Activated CD8-positive, alpha-beta T cell treated with anti-CD3 and anti-CD28 coated beads for 36 hours (primary cell): Measurements from ENCODE around the gene FAR1. TPM values are rescaled to one million over a fixed set of nuclear protein-coding genes. Genes with fewer than 3 reads are reported as not detected.

Source experiments
- ATAC-seq: fragments of 200-7000 bp; cut with Tn5 transposase; one replicate; pipeline ENCODE4 v1.10.0; 2021; ENCODE audit warnings: mild to moderate bottlenecking, moderate library complexity
- CTCF ChIA-PET: fragments of 350-600 bp; sonication (Branson Sonifier 250); formaldehyde crosslinking; loops from one replicate; lab custom pipeline; 2021; ENCODE audit warnings: antibody characterized with exemption; lab: Charles Lee
- POLR2A ChIA-PET: fragments of 350-600 bp; sonication (Branson Sonifier 250); formaldehyde crosslinking; loops from one replicate; lab custom pipeline; 2021; ENCODE audit warnings: antibody characterized with exemption; lab: Charles Lee
- DNase-seq: peaks from one replicate; pipeline ENCODE4 v3.0.0-alpha.2; 2020
- H3K27ac Mint-ChIP-seq: one replicate; pipeline ENCODE4 v1.8.0; 2021; ENCODE audit warnings: mild to moderate bottlenecking, mixed read lengths
- H3K27me3 Mint-ChIP-seq: one replicate; pipeline ENCODE4 v1.8.0; 2021; ENCODE audit warnings: mixed read lengths
- H3K36me3 Mint-ChIP-seq: one replicate; pipeline ENCODE4 v1.8.0; 2021; ENCODE audit warnings: low read depth, mixed read lengths
- H3K4me1 Mint-ChIP-seq: one replicate; pipeline ENCODE4 v1.8.0; 2021; ENCODE audit warnings: low read depth, mixed read lengths
- H3K4me3 Mint-ChIP-seq: one replicate; pipeline ENCODE4 v1.8.0; 2021; ENCODE audit warnings: mild to moderate bottlenecking, moderate library complexity, mixed read lengths
- H3K9me3 Mint-ChIP-seq: one replicate; pipeline ENCODE4 v1.8.0; 2021; ENCODE audit warnings: mixed read lengths
- CTCF ChIP-seq: fragments of 200-600 bp; IDR thresholded peaks from one replicate; pipeline ENCODE4 v1.8.0; 2022; ENCODE audit warnings: antibody characterized with exemption, mild to moderate bottlenecking
- intact Hi-C: fragments of 100-400 bp; cut with micrococcal nuclease; formaldehyde crosslinking; loops from one replicate; pipeline ENCODE4 v1.10.0; 2022
- total RNA-seq, 2 experiments: library from RNA; stranded (reverse); gene quantifications; one replicate each; pipeline ENCODE4 v1.2.3, GENCODE V29; 2021

Gene FAR1
- total RNA-seq, 2 experiments from 2014 or later: 44.0 to 44.7 TPM

GRCh38 chr11:13760115-13760514, 91.6 kb downstream of the FAR1 start:
- Mint-ChIP-seq H3K4me1 (no peaks in the 10 kb centered on the region), H3K27ac (no peak overlapping the region), H3K36me3 (no peaks in the 10 kb centered on the region), H3K27me3 (no peaks in the 10 kb centered on the region), H3K9me3 (no peaks in the 10 kb centered on the region), H3K4me3 (no peak overlapping the region)
- CTCF ChIA-PET: interaction anchor here (1.2 to 3.3 kb wide), 3 partner anchors 12 to 197 kb away, joined by 4 to 18 read pairs (median 4); no protein-coding TSS in a partner anchor
- POLR2A ChIA-PET: no interaction called here
- TF ChIP-seq CTCF: no peak
- DNase-seq: no peak
- no peak for ATAC-seq
- intact Hi-C loops: no loop called here

GRCh38 chr11:13761250-13761649, 92.8 kb downstream of the FAR1 start:
- CTCF ChIA-PET: interaction anchor here (1.2 to 3.3 kb wide), 2 partner anchors 11 to 13 kb away, joined by 4 to 18 read pairs; no protein-coding TSS in a partner anchor
- POLR2A ChIA-PET: no interaction called here

GRCh38 chr11:13761716-13762115, 93.2 kb downstream of the FAR1 start:
- DNase-seq: no peak
- Mint-ChIP-seq H3K9me3 (no peaks in the 10 kb centered on the region), H3K4me3 (no peak overlapping the region), H3K36me3 (no peaks in the 10 kb centered on the region), H3K27ac (no peak overlapping the region), H3K4me1 (no peaks in the 10 kb centered on the region), H3K27me3 (no peaks in the 10 kb centered on the region)
- no peak for TF ChIP-seq CTCF
- intact Hi-C loops: no loop called here
- ATAC-seq: no peak
- ChIA-PET CTCF (interaction anchor here (3.3 kb wide), 1 partner anchor 11 kb away, joined by 18 read pairs; no protein-coding TSS in a partner anchor), POLR2A (no interaction called here)

More at GRCh38 chr11:13761250-13761649, 92.8 kb downstream of the FAR1 start:
- H3K4me3 Mint-ChIP-seq: no peak overlapping the region
- no peak for TF ChIP-seq CTCF
- no peaks in the 10 kb centered on the region for H3K36me3 Mint-ChIP-seq
- intact Hi-C loops: no loop called here
- H3K27ac Mint-ChIP-seq: no peak overlapping the region
- no peaks in the 10 kb centered on the region for H3K9me3 Mint-ChIP-seq
- H3K4me1 Mint-ChIP-seq: no peaks in the 10 kb centered on the region
- no peak for DNase-seq
- no peaks in the 10 kb centered on the region for H3K27me3 Mint-ChIP-seq
- no peak for ATAC-seq

- CTCF ChIA-PET: interaction anchor here (1.4 kb wide), 1 partner anchor 10 kb away, joined by 4 read pairs; no protein-coding TSS in a partner anchor
- H3K4me3 Mint-ChIP-seq: no peak overlapping the region
- no peak for DNase-seq
- ATAC-seq: no peak
- intact Hi-C loops: no loop called here
- H3K36me3 Mint-ChIP-seq: no peaks in the 10 kb centered on the region
- H3K27me3 Mint-ChIP-seq: no peaks in the 10 kb centered on the region
- H3K4me1 Mint-ChIP-seq: no peaks in the 10 kb centered on the region
- POLR2A ChIA-PET: no interaction called here
- H3K9me3 Mint-ChIP-seq: no peaks in the 10 kb centered on the region
- no peak for TF ChIP-seq CTCF
- H3K27ac Mint-ChIP-seq: no peak overlapping the region
These were observed 94.2 kb downstream of the FAR1 start for GRCh38 chr11:13762718-13763117.

GRCh38 chr11:13763341-13763740, 94.9 kb downstream of the FAR1 start:
- no peak overlapping the region for H3K4me3 Mint-ChIP-seq
- POLR2A ChIA-PET: no interaction called here
- intact Hi-C loops: no loop called here
- CTCF ChIA-PET: interaction anchor here (1.4 kb wide), 1 partner anchor 10 kb away, joined by 4 read pairs; no protein-coding TSS in a partner anchor
- ATAC-seq (no peak), DNase-seq (no peak)
- no peaks in the 10 kb centered on the region for H3K36me3 Mint-ChIP-seq
- H3K27me3 Mint-ChIP-seq: no peaks in the 10 kb centered on the region
- H3K4me1 Mint-ChIP-seq: no peaks in the 10 kb centered on the region
- no peak overlapping the region for H3K27ac Mint-ChIP-seq
- H3K9me3 Mint-ChIP-seq: no peaks in the 10 kb centered on the region
- no peak for TF ChIP-seq CTCF
